Measurements from ENCODE around the gene GLIS1.

GLIS1 gene

GRCh38 chr1:53530550-53530949, 208.4 kb downstream of the GLIS1 start:
- DNase-seq (ENCODE audit: low read depth in 2 of 2), result no peak

GRCh38 chr1:53529555-53529954, 209.4 kb downstream of the GLIS1 start:
- DNase-seq (ENCODE audit: low read depth in 2 of 2), result no peak

GRCh38 chr1:53527368-53527767, 211.6 kb downstream of the GLIS1 start:
- no peak for DNase-seq (ENCODE audit: low read depth in 2 of 2)

GRCh38 chr1:53526451-53527101, 212.4 kb downstream of the GLIS1 start:
- DNase-seq (ENCODE audit: low read depth in 2 of 2), result no peak

- DNase-seq (ENCODE audit: low read depth in 2 of 2), result no peak
These were observed 213.4 kb downstream of the GLIS1 start for GRCh38 chr1:53525595-53525994.

GRCh38 chr1:53524428-53525375, 214.3 kb downstream of the GLIS1 start:
- DNase-seq (ENCODE audit: low read depth in 2 of 2), result no peak

- no peak for DNase-seq (ENCODE audit: low read depth in 2 of 2)
These were observed 216.9 kb downstream of the GLIS1 start for GRCh38 chr1:53521924-53522552.

- DNase-seq (ENCODE audit: low read depth in 2 of 2), result no peak
These were observed 218.5 kb downstream of the GLIS1 start for GRCh38 chr1:53520481-53520880.

GRCh38 chr1:53519421-53519820, 219.5 kb downstream of the GLIS1 start:
- no peak for DNase-seq (ENCODE audit: low read depth in 2 of 2)

- DNase-seq (ENCODE audit: low read depth in 2 of 2), result no peak
These were observed 220.2 kb downstream of the GLIS1 start for GRCh38 chr1:53518775-53519174.

- DNase-seq (ENCODE audit: low read depth in 2 of 2), result no peak
These were observed 221.1 kb downstream of the GLIS1 start for GRCh38 chr1:53517821-53518352.

GRCh38 chr1:53517109-53517508, 221.9 kb downstream of the GLIS1 start:
- no peak for DNase-seq (ENCODE audit: low read depth in 2 of 2)

- no peak for DNase-seq (ENCODE audit: low read depth in 2 of 2)
These were observed 222.8 kb downstream of the GLIS1 start for GRCh38 chr1:53516181-53516580.

GRCh38 chr1:53514436-53514835, 224.5 kb downstream of the GLIS1 start:
- no peak for DNase-seq (ENCODE audit: low read depth in 2 of 2)

- DNase-seq (ENCODE audit: low read depth in 2 of 2), result no peak
These were observed 225.1 kb downstream of the GLIS1 start for GRCh38 chr1:53513846-53514245.

- no peak for DNase-seq (ENCODE audit: low read depth in 2 of 2)
These were observed 225.9 kb downstream of the GLIS1 start for GRCh38 chr1:53512807-53513755.

- no peak for DNase-seq (ENCODE audit: low read depth in 2 of 2)
These were observed 226.8 kb downstream of the GLIS1 start for GRCh38 chr1:53511933-53512806.

GRCh38 chr1:53511323-53511932, 227.5 kb downstream of the GLIS1 start:
- no peak for DNase-seq (ENCODE audit: low read depth in 2 of 2)

- DNase-seq (ENCODE audit: low read depth in 2 of 2), result no peak
These were observed 228.7 kb downstream of the GLIS1 start for GRCh38 chr1:53510215-53510614.

GRCh38 chr1:53509775-53510174, 229.2 kb downstream of the GLIS1 start:
- DNase-seq (ENCODE audit: low read depth in 2 of 2), result no peak
